ENCODE measurements around the gene NAPSA. TPM values are rescaled to one million over a fixed set of nuclear protein-coding genes. Genes with fewer than 3 reads are reported as not detected.

Gene NAPSA
- polyA plus RNA-seq, 1 of the 3 experiments (the other 2 are of a cell fraction): 0.43 TPM

GRCh38 chr19:50359328-50359818 is 6.1 kb downstream of the NAPSA start:
- no peak overlapping the region for H3K9ac ChIP-seq
- no peaks in the 10 kb centered on the region for H3K9me2 ChIP-seq
- H3K36me3 ChIP-seq (replicated peaks in 1 of 2; ENCODE audit: control insufficient read depth in 1 of 2, insufficient read depth in 2 of 2, low read length in 1 of 2): no peaks in the 10 kb centered on the region
- ChIA-PET CTCF (interaction anchor here (0.8 to 5.1 kb wide), 4 partner anchors 9 to 107 kb away, joined by 3 to 27 read pairs (median 4); no protein-coding TSS in a partner anchor), POLR2A (no interaction called here)
- H3K9me3 ChIP-seq: no peaks in the 10 kb centered on the region
- H3K4me1 ChIP-seq (ENCODE audit: control insufficient read depth in 1 of 2, insufficient read depth in 2 of 2, low read depth in 1 of 2, low read length in 1 of 2): peaks cover 0 to 4% of the 10 kb centered on the region in 2 experiments; a peak in 1 of 4 replicates
- H3K27me3 ChIP-seq (ENCODE audit: insufficient read depth): no peaks in the 10 kb centered on the region
- no peak overlapping the region for H2AFZ ChIP-seq (ENCODE audit: low read depth)
- H3K27ac ChIP-seq (ENCODE audit: low read depth in 2 of 2, low read length in 1 of 2): no peak overlapping the region
- no peak overlapping the region for H3K4me2 ChIP-seq
- 83% methylated on average over 10 of the region's 11 CpGs for WGBS (ENCODE audit: low lambda C conversion rate)
- no peaks in the 10 kb centered on the region for H4K20me1 ChIP-seq (ENCODE audit: insufficient read depth)
- H3F3A ChIP-seq (replicated peaks; ENCODE audit: insufficient read depth): no peaks in the 10 kb centered on the region
- DNase-seq: no peak
- H3K79me2 ChIP-seq (ENCODE audit: insufficient read depth): no peaks in the 10 kb centered on the region
- no peak overlapping the region for H3K4me3 ChIP-seq (ENCODE audit: low read depth in 2 of 2, low read length in 1 of 2)
- TF ChIP-seq SIN3A (IDR thresholded peaks at IDR 0.05; ENCODE audit: borderline replicate concordance, low read depth, low read length): no peak
- no peak for TF ChIP-seq TAF1 (IDR thresholded peaks at IDR 0.05; ENCODE audit: borderline replicate concordance, low read depth, low read length)
- TF ChIP-seq RAD21 (IDR thresholded peaks at IDR 0.05; ENCODE audit: low read length): no peak
- TF ChIP-seq, protein P1, sequence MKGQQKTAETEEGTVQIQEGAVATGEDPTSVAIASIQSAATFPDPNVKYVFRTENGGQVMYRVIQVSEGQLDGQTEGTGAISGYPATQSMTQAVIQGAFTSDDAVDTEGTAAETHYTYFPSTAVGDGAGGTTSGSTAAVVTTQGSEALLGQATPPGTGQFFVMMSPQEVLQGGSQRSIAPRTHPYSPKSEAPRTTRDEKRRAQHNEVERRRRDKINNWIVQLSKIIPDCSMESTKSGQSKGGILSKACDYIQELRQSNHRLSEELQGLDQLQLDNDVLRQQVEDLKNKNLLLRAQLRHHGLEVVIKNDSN (IDR thresholded peaks at IDR 0.05; ENCODE audit: borderline replicate concordance, low read depth): no peak
- TF ChIP-seq EP300 (IDR thresholded peaks at IDR 0.05; ENCODE audit: borderline replicate concordance in 1 of 2, low read depth in 1 of 2, low read length in 1 of 2): no peak
- no peak for TF ChIP-seq ELF1 (IDR thresholded peaks at IDR 0.05)
- TF ChIP-seq, protein P2, sequence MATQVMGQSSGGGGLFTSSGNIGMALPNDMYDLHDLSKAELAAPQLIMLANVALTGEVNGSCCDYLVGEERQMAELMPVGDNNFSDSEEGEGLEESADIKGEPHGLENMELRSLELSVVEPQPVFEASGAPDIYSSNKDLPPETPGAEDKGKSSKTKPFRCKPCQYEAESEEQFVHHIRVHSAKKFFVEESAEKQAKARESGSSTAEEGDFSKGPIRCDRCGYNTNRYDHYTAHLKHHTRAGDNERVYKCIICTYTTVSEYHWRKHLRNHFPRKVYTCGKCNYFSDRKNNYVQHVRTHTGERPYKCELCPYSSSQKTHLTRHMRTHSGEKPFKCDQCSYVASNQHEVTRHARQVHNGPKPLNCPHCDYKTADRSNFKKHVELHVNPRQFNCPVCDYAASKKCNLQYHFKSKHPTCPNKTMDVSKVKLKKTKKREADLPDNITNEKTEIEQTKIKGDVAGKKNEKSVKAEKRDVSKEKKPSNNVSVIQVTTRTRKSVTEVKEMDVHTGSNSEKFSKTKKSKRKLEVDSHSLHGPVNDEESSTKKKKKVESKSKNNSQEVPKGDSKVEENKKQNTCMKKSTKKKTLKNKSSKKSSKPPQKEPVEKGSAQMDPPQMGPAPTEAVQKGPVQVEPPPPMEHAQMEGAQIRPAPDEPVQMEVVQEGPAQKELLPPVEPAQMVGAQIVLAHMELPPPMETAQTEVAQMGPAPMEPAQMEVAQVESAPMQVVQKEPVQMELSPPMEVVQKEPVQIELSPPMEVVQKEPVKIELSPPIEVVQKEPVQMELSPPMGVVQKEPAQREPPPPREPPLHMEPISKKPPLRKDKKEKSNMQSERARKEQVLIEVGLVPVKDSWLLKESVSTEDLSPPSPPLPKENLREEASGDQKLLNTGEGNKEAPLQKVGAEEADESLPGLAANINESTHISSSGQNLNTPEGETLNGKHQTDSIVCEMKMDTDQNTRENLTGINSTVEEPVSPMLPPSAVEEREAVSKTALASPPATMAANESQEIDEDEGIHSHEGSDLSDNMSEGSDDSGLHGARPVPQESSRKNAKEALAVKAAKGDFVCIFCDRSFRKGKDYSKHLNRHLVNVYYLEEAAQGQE (IDR thresholded peaks at IDR 0.05; ENCODE audit: low read depth, low read length): no peak
- TF ChIP-seq TEAD4 (IDR thresholded peaks at IDR 0.05; ENCODE audit: borderline replicate concordance, insufficient read depth): no peak
- TF ChIP-seq CTCF (IDR thresholded peaks at IDR 0.05): no peak
- no peak for TF ChIP-seq MXI1 (IDR thresholded peaks at IDR 0.05; ENCODE audit: low read depth, low read length)
- no peak for TF ChIP-seq RFX5 (IDR thresholded peaks at IDR 0.05; ENCODE audit: low read length)
- TF ChIP-seq FOSL2 (IDR thresholded peaks at IDR 0.05; ENCODE audit: borderline replicate concordance, low read depth): no peak
- TF ChIP-seq YY1 (IDR thresholded peaks at IDR 0.05; ENCODE audit: low read depth): no peak
- TF ChIP-seq NRF1 (IDR thresholded peaks at IDR 0.05; ENCODE audit: low read depth, low read length): no peak
- TF ChIP-seq JUND (IDR thresholded peaks at IDR 0.05): no peak
- no peak for TF ChIP-seq FOXM1 (IDR thresholded peaks at IDR 0.05; ENCODE audit: low read depth)
- TF ChIP-seq POLR2AphosphoS5 (IDR thresholded peaks at IDR 0.05; ENCODE audit: low read depth, low read length): no peak
- TF ChIP-seq GATA2 (CRISPR knock-in tag; IDR thresholded peaks at IDR 0.05): no peak
- no peak for TF ChIP-seq MAX (IDR thresholded peaks at IDR 0.05; ENCODE audit: low read depth)
- TF ChIP-seq FOXJ3 (CRISPR knock-in tag; IDR thresholded peaks at IDR 0.05): no peak
